Jurkat, Clone E6-1 (cell line): Measurements from ENCODE around the gene SH2D5.

ENCODE experiments used
- DNase-seq: peaks from one replicate; pipeline ENCODE4 v3.0.0-alpha.2; 2011; ENCODE audit warnings: low read depth, low spot score
- H3K4me3 ChIP-seq: 2 replicates; pipeline ENCODE4 v1.5.1; 2011; ENCODE audit warnings: mild to moderate bottlenecking, low read length, control low read depth, moderate library complexity

SH2D5 gene

GRCh38 chr1:20717452-20718342, 14.8 kb downstream of the SH2D5 start, which contains the start of gene KIF17:
KIF17 (minus strand) TSS chr1:20718007; CDS start chr1:20717706, 301 bp downstream.
- H3K4me3 ChIP-seq: no peak within 1 kb of the TSS
- no peak for DNase-seq

DNA sequence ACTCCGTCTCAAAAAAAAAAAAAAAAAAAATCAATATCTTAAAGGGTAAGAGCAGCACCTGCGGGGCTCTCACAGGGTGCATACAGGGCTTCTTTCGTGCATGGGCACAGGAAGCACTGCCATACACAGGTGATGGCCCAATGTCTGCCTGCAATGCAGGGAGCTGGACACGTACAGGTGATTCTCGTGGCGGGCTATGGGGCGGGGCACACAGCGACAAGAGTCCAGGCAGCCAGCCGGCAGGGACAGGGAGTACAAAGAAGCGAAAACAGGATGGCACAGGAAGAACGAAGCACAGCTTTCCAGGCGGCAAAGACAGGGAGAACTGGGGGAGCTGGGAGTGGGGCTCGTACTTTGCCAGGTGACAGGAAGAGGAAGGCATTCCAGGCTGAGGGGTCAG, 16.3 kb downstream of the SH2D5 start:
- no peak overlapping the region for H3K4me3 ChIP-seq
- no peak for DNase-seq

- no peak overlapping the region for H3K4me3 ChIP-seq
- no peak for DNase-seq
Measured at GRCh38 chr1:20715406-20715805, 17.1 kb downstream of the SH2D5 start.

DNA sequence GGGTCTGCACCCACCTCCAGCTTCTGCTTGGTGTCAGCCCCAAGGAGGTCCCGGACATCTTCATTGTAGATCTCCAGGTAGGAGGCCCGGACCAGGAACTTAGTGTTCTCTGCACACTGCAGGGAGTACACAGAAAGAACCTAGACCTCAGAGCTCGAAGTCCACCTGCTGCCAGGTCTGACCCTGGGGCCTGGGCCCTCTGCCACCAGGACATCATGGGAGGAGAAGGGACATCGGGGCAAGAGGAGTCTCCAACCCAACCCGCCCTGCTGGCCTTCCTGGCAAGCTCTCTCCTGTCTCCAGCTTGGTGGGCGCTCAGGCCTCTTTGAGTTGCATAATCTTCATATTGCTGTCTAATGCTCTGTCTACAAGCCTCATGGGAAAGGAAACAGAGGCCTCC, 19.1 kb downstream of the SH2D5 start:
- no peak overlapping the region for H3K4me3 ChIP-seq
- no peak for DNase-seq

- no peak for DNase-seq
- H3K4me3 ChIP-seq: no peak overlapping the region
Measured at GRCh38 chr1:20712215-20712577, 20.3 kb downstream of the SH2D5 start.

GRCh38 chr1:20711285-20712214, 21.0 kb downstream of the SH2D5 start:
- no peak for DNase-seq

DNA sequence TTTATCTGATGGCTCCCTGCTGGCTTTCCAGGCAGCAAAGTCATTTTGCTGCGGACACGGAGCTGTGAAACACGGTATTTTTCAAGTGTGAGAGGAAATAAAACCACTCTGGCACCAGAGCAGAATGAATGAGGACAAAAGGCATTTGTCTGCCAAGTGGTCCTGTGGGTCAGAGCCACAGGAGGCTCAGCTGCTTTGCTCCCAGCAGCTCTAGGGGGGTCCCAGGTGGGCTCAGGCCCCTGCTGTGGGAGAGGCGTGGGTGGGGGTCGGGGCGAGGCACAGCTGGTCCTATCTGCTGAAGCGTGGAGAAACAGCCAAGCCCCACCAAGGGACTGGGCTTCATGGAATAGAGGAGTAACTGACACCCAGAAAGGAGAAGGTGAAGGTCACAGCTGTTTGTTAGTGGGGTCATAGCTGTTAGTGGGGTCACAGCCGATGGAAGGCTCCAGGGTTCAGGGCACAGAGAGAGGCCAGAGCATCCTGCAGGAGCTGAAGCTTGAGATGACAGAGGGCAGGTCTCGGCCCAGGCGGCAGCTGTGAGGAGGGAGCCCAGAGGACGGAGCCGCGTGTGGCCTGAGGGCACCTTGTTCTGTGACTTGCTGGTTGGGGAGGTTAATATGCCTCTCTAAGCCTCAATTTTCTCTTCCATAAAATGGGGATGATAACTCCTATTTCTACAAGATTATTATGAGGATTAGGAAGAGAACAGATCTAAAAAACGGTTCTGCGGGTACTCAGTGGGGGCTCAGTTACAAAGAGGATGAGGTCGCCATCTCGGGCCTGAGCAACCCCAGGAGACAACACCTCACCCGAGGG, 21.8 kb downstream of the SH2D5 start:
- no peak overlapping the region for H3K4me3 ChIP-seq
- no peak for DNase-seq

More at GRCh38 chr1:20711285-20712214, 21.0 kb downstream of the SH2D5 start:
- no peak overlapping the region for H3K4me3 ChIP-seq

DNA sequence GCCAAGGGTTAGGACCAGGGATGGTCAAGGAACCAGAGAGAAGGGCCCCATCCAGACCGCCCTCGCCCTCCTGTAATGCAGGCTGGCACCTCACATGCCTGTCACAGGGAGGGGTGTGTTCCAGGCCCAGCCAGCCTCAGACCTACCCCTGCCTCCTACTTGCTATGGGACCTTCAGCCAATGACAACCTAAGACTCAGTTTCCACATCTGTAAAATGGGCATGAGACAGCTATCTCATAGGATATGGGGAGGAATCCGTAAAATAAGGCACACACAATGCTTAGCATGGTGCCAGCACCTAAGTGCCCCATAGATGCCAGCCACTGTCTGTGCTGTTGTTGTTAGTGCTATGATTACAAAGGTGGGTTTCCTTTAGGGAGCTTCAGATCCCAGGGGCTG, 22.6 kb downstream of the SH2D5 start:
- H3K4me3 ChIP-seq: no peak overlapping the region
- DNase-seq: no peak

GRCh38 chr1:20708891-20709290, 23.6 kb downstream of the SH2D5 start:
- no peak overlapping the region for H3K4me3 ChIP-seq
- no peak for DNase-seq

DNA sequence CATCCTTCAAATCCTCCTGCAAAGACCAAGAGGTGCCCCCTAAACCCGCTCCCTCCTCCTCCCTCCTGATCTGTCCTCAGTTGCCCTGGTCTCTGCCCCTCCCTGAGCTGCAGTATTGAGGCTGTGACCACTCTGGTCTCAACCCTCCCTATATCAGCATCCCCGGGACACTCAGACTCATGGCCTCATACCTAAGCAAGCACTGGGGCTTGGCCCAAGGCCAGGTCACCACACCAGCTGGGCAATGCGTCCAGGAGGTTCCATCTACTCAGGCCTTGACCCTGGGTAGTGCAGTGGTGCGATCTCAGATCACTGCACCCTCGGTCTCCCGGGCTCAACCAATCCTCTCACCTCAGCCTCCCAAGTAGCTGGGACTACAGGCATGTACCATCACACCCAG, 24.4 kb downstream of the SH2D5 start:
- no peak overlapping the region for H3K4me3 ChIP-seq
- DNase-seq: no peak

- no peak overlapping the region for H3K4me3 ChIP-seq
- no peak for DNase-seq
Measured at GRCh38 chr1:20706841-20707240, 25.7 kb downstream of the SH2D5 start.

DNA sequence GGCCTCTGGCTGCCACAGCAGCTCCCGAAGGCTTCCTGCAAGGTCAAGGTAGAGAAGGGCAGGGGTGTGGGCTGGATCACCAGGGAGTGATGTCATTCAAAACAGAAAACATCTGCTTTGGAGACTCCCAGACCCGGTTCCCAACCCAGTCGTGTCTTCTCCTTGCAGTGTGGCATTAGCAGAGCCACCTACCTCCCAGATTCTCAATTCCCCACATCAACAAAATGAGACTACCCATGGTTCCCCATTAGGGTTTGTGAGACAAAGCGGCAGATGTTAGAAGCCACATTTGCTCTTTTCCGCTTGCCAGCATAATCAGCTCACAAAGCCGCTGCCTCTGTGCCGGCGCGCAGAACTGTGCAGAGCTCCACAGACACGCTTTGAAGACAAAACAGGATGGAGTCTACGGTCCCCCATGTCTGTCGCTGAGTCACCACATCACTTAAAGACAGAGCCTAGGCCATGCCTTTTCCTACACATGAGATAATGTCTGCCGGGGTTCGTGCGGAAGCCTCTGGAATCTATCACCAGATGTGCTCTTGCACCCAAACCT, 27.2 kb downstream of the SH2D5 start:
- peak; percentile 88 for DNase-seq
- H3K4me3 ChIP-seq: no peak overlapping the region

DNA sequence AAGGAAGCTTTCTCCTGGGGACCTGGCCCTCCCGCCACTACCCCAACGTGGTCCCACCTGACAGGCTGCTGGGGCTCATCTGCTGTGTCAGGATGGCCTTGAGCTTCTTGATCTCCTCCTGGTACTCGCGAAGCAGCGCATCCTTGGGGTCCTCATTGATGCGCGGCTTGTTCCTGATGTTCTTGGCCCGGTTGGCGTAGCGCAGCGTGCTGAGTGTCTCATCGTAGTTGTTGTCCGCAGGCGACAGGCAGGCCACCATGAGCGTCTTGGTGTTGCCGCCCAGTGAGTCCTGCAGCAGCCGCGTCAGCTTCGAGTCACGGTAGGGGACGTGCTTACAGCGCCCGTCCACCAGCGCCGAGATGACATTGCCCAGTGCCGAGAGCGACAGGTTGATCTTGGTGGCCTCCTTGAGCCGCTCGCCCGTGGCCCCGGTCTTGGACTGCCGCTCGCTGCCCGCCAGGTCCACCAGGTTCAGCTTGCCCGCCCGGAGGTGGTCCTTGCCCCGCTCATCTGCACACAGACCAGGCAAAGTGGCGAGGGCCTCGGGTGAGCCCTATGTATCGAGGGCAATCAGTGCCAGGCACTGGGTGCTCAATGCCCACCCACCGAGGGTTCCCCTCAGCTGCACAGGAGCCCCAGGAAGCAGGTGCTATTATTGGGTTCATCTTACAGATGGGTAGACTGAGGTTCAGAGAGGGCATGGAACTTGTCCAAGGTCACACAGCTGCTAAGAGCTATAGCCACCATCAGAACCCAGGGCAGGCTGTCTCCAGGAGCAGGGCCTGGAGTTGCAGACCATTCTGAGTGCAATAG, 27.9 kb downstream of the SH2D5 start:
- no peak for DNase-seq
- no peak overlapping the region for H3K4me3 ChIP-seq

GRCh38 chr1:20703124-20703756, 29.3 kb downstream of the SH2D5 start:
- no peak overlapping the region for H3K4me3 ChIP-seq
- no peak for DNase-seq

- H3K4me3 ChIP-seq: no peak overlapping the region
- no peak for DNase-seq
Measured at GRCh38 chr1:20702416-20702815, 30.1 kb downstream of the SH2D5 start.

DNA sequence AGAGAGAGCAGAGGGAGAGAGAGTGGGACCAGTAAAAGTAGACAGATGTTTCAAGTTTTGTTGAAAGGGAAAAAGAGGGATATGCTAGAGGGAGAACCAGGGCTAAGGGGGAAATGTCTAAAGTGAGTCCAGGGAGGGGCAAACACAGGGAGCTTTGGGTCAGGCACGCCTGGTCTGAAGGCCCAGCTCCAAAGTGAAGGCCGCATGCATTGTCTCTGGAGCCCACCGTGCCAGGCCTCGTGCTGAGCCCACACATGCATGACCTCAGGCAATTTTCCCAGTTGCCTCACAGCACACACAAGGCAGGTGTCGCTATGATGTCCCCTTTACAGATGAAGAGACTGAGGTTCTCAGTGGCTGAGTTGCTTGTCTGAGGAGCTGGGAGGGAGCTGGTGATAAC, 30.7 kb downstream of the SH2D5 start:
- no peak overlapping the region for H3K4me3 ChIP-seq
- no peak for DNase-seq

DNA sequence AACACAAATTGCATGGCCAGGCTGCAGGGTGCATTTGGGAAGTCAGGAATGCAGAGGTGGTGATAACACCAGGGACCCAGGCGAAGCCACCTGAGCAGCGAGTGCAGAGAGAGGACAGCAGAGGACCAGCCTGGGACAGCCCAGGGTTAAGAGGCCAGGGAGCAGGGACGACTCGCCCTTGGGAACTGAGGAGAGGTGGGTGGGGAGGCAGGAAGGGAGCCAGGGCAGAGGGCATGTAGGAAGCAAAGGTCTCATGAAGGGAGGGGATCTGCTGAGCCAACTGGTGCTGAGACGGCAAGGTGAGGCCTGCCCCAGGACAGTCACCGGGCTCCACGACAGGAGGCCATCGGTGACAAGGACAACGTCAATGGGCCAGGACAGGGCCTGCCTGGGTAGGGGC, 31.1 kb downstream of the SH2D5 start:
- H3K4me3 ChIP-seq: no peak overlapping the region
- no peak for DNase-seq
